Measurements from ENCODE around the gene FAM181A. TPM values are rescaled to one million over a fixed set of nuclear protein-coding genes. Genes with fewer than 3 reads are reported as not detected.
A peak's percentile ranks its signal among the peaks of the same experiment; 100 is the strongest.

Gene FAM181A
- polyA plus RNA-seq, 1 donor (not counting 4 experiments of a cell fraction or from before 2014, with no cell fraction given) = 0.04 TPM

DNA sequence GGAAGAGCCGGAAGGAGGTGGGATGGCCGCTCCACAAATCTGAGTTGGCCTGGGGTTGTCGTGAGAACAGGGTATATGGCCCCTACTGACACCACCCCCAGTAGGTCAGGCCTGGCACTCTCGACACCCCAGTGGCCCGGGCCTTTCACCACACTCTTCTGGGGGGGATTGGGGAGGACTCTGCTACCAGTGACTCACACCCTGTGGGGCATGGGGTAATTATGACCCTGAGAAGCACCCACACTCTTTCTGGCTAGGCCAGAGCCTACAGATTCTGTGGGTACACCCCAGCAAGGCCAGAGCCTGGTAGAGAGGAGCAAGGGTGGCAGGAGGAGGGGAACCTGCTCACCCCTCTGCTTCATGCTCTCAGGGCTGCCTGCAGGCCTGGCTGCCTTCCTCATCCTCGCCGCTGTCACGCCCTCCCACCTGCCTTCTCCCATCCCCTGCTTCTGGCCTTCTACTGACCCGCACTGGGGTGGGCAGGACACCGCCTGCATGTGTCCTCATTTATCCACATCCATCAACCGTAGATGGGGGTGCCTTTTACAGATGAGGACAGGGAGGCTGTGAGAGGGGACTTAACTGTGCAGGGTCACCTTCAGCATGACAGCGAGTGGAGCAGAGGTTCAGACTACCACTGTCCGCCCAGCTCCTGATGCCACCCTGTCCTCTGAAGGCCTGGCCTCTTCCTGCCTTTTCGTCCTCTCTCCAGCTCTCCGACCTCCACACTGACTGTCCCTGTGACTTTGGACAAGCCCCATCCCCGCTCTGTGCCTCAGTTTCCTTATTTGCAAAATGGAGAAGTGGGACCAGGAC, 30.8 kb downstream of the FAM181A start:
- Histone ChIP-seq H3K27me3 (ENCODE audit: control insufficient read depth, extremely low read depth, insufficient read depth, low read length) (no peaks in the 10 kb centered on the region), H3K9ac (ENCODE audit: control insufficient read depth, extremely low read depth, insufficient read depth, low read length) (no peak overlapping the region), H3K4me2 (ENCODE audit: control insufficient read depth, extremely low read depth, insufficient read depth, low read depth, low read length) (no peak overlapping the region), H4K20me1 (ENCODE audit: control insufficient read depth, extremely low read depth, insufficient read depth, low read length) (no peaks in the 10 kb centered on the region), H3K79me2 (ENCODE audit: control insufficient read depth, insufficient read depth, low read length) (no peaks in the 10 kb centered on the region), H3K4me1 (ENCODE audit: control insufficient read depth, extremely low read depth, insufficient read depth, low read length) (peaks cover 19% of the 10 kb centered on the region), H3K36me3 (ENCODE audit: control insufficient read depth in 2 of 2, extremely low read depth in 1 of 2, insufficient read depth in 2 of 2, low read length in 2 of 2) (no peaks in the 10 kb centered on the region), H3K9me3 (ENCODE audit: control insufficient read depth, low read depth, low read length) (no peaks in the 10 kb centered on the region), H3K9me1 (ENCODE audit: control insufficient read depth, extremely low read depth, insufficient read depth, low read length) (no peaks in the 10 kb centered on the region), H2AFZ (ENCODE audit: control insufficient read depth, low read length) (no peak overlapping the region), H3K4me3 (ENCODE audit: control insufficient read depth in 2 of 3, extremely low read depth in 1 of 3, insufficient read depth in 2 of 3, low read depth in 1 of 3, low read length in 3 of 3) (no peak overlapping the region), H3K27ac (ENCODE audit: control insufficient read depth, insufficient read depth, low read length) (no peak overlapping the region)
- TF ChIP-seq, protein P1, sequence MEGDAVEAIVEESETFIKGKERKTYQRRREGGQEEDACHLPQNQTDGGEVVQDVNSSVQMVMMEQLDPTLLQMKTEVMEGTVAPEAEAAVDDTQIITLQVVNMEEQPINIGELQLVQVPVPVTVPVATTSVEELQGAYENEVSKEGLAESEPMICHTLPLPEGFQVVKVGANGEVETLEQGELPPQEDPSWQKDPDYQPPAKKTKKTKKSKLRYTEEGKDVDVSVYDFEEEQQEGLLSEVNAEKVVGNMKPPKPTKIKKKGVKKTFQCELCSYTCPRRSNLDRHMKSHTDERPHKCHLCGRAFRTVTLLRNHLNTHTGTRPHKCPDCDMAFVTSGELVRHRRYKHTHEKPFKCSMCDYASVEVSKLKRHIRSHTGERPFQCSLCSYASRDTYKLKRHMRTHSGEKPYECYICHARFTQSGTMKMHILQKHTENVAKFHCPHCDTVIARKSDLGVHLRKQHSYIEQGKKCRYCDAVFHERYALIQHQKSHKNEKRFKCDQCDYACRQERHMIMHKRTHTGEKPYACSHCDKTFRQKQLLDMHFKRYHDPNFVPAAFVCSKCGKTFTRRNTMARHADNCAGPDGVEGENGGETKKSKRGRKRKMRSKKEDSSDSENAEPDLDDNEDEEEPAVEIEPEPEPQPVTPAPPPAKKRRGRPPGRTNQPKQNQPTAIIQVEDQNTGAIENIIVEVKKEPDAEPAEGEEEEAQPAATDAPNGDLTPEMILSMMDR (optimal IDR thresholded peaks at IDR 0.05 in 1 of 3, IDR thresholded peaks at IDR 0.05 in 1 of 3, conservative IDR thresholded peaks at IDR 0.05 in 1 of 3; ENCODE audit: extremely low read depth in 1 of 3, insufficient read depth in 2 of 3, low read length in 3 of 3) = no peak
- no peak for TF ChIP-seq EZH2 (IDR thresholded peaks at IDR 0.05; ENCODE audit: low read length)
- dilution Hi-C loops (cut with MboI; ENCODE audit: extremely low pct_ligation_motif_present, low sequenced_read_pairs) = no loop called here
- DNase-seq (ENCODE audit: low read depth, low spot score) (no peak), FAIRE-seq (no peak)

DNA sequence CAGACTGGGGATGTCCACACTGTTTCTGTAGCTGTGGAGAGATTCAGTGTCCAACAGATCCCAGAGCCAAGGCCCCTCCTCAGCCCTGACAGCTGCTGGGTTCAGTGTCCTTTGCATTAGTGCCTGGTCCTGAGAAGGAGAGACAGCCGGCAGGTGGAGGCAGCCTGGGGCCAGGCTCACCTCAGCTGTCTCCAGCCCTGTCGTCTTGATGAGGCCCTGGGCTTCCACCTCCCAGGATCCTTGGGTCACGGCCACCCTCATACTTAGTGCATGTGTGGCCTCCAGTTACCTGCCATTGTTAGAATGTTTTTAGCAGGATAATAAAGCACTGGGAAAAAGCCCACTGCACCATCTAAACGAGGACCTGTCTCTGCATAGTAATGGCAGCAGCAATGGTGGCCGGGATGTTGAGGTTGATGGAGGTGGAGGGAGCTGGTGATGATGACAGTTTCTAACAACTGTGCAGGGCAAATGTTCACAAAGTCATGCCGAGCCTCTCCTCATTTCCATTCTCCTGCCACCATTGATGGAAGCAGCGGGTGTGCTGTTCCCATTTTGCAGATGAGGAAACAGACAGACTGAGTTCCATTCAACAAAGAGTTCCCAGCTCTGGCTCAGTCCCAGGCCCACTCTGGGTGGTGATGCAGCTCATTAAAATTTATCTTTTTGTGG, 31.6 kb downstream of the FAM181A start:
- no peaks in the 10 kb centered on the region for H3K79me2 ChIP-seq (ENCODE audit: control insufficient read depth, insufficient read depth, low read length)
- no peaks in the 10 kb centered on the region for H3K36me3 ChIP-seq (ENCODE audit: control insufficient read depth in 2 of 2, extremely low read depth in 1 of 2, insufficient read depth in 2 of 2, low read length in 2 of 2)
- dilution Hi-C loops (cut with MboI; ENCODE audit: extremely low pct_ligation_motif_present, low sequenced_read_pairs) = no loop called here
- TF ChIP-seq, protein P1 (optimal IDR thresholded peaks at IDR 0.05 in 1 of 3, IDR thresholded peaks at IDR 0.05 in 1 of 3, conservative IDR thresholded peaks at IDR 0.05 in 1 of 3; ENCODE audit: extremely low read depth in 1 of 3, insufficient read depth in 2 of 3, low read length in 3 of 3) = no peak
- TF ChIP-seq EZH2 (IDR thresholded peaks at IDR 0.05; ENCODE audit: low read length) = no peak
- H3K4me1 ChIP-seq (ENCODE audit: control insufficient read depth, extremely low read depth, insufficient read depth, low read length) = peaks cover 19% of the 10 kb centered on the region
- H3K27ac ChIP-seq (ENCODE audit: control insufficient read depth, insufficient read depth, low read length) = peak overlapping the region; percentile 94
- FAIRE-seq (no peak), DNase-seq (ENCODE audit: low read depth, low spot score) (no peak)
- H3K4me3 ChIP-seq (ENCODE audit: control insufficient read depth in 2 of 3, extremely low read depth in 1 of 3, insufficient read depth in 2 of 3, low read depth in 1 of 3, low read length in 3 of 3) = no peak overlapping the region
- no peak overlapping the region for H2AFZ ChIP-seq (ENCODE audit: control insufficient read depth, low read length)
- no peaks in the 10 kb centered on the region for H3K27me3 ChIP-seq (ENCODE audit: control insufficient read depth, extremely low read depth, insufficient read depth, low read length)
- no peaks in the 10 kb centered on the region for H3K9me3 ChIP-seq (ENCODE audit: control insufficient read depth, low read depth, low read length)
- H3K9ac ChIP-seq (ENCODE audit: control insufficient read depth, extremely low read depth, insufficient read depth, low read length) = peak overlapping the region; percentile 64
- H4K20me1 ChIP-seq (ENCODE audit: control insufficient read depth, extremely low read depth, insufficient read depth, low read length) = no peaks in the 10 kb centered on the region
- H3K9me1 ChIP-seq (ENCODE audit: control insufficient read depth, extremely low read depth, insufficient read depth, low read length) = no peaks in the 10 kb centered on the region
- H3K4me2 ChIP-seq (ENCODE audit: control insufficient read depth, extremely low read depth, insufficient read depth, low read depth, low read length) = peak overlapping the region; percentile 75

All from keratinocyte (primary cell).